DOHH2 (cell line): ENCODE data around the gene UBE2H.

Source experiments
- H3F3A ChIP-seq: fragments of 200-600 bp; sonication (generic), shearing (Covaris generic); 2 replicates; pipeline ENCODE4 v1.6.0; 2016; ENCODE audit warnings: antibody characterized with exemption, mild to moderate bottlenecking; ENCODE audit not compliant: control insufficient read depth, insufficient read depth
- H3K27ac ChIP-seq: fragments of 200-600 bp; sonication (generic); 2 replicates; pipeline ENCODE4 v1.5.1; 2014; ENCODE audit warnings: low read depth, mild to moderate bottlenecking, low read length, moderate library complexity
- H3K27me3 ChIP-seq: fragments of 200-600 bp; sonication (generic); 2 replicates; pipeline ENCODE4 v1.6.1; 2014; ENCODE audit warnings: mild to moderate bottlenecking, low read length, mixed read lengths; ENCODE audit not compliant: control insufficient read depth
- H3K36me3 ChIP-seq: fragments of 200-600 bp; sonication (generic); 2 replicates; pipeline ENCODE4 v1.6.1; 2014; ENCODE audit warnings: mild to moderate bottlenecking, low read length, moderate library complexity, mixed read lengths; ENCODE audit not compliant: control insufficient read depth
- H3K4me1 ChIP-seq: fragments of 200-600 bp; sonication (generic); 2 replicates; pipeline ENCODE4 v1.6.1; 2014; ENCODE audit warnings: mild to moderate bottlenecking, low read length, mixed read lengths; ENCODE audit not compliant: control insufficient read depth
- H3K4me2 ChIP-seq: fragments of 200-600 bp; sonication (generic); 2 replicates; pipeline ENCODE4 v1.6.0; 2014; ENCODE audit warnings: mild to moderate bottlenecking, low read length, moderate library complexity
- H3K4me3 ChIP-seq: fragments of 200-600 bp; sonication (generic); 2 replicates; pipeline ENCODE4 v1.5.1; 2014; ENCODE audit warnings: mild to moderate bottlenecking, low read length, mixed read lengths
- H3K79me2 ChIP-seq: fragments of 200-600 bp; sonication (generic); 2 replicates; pipeline ENCODE4 v1.6.1; 2014; ENCODE audit warnings: mild to moderate bottlenecking, low read length, mixed read lengths; ENCODE audit not compliant: control insufficient read depth
- H3K9me2 ChIP-seq: fragments of 200-600 bp; sonication (generic); replicated peaks from 2 replicates; pipeline ENCODE4 v1.6.1; 2014; ENCODE audit warnings: mild to moderate bottlenecking, low read length, mixed read lengths; ENCODE audit not compliant: control insufficient read depth
- H3K9me3 ChIP-seq: fragments of 200-600 bp; sonication (generic); 2 replicates; pipeline ENCODE4 v1.6.1; 2014; ENCODE audit warnings: antibody characterized with exemption, low read length, mixed read lengths; ENCODE audit not compliant: control insufficient read depth, insufficient read depth
- H4K20me1 ChIP-seq: fragments of 200-600 bp; sonication (generic); 2 replicates; pipeline ENCODE4 v1.6.0; 2014; ENCODE audit warnings: low read depth, mild to moderate bottlenecking, antibody characterized with exemption, low read length, moderate library complexity; ENCODE audit not compliant: control insufficient read depth, insufficient read depth
- EZH2phosphoT487 ChIP-seq: fragments of 200-600 bp; sonication (generic); IDR thresholded peaks from 2 replicates; pipeline ENCODE4 v1.6.1; 2017; ENCODE audit warnings: borderline replicate concordance, mild to moderate bottlenecking, antibody characterized with exemption, low read length, moderate library complexity, mixed read lengths
- TF ChIP-seq, protein P1 (sequence below): fragments of 200-600 bp; sonication (generic); IDR thresholded peaks from one replicate; pipeline ENCODE4 v1.5.1; 2014; ENCODE audit warnings: antibody characterized with exemption, mild to moderate bottlenecking, low read depth, low read length; ENCODE audit not compliant: poor library complexity, severe bottlenecking

Gene UBE2H

DNA sequence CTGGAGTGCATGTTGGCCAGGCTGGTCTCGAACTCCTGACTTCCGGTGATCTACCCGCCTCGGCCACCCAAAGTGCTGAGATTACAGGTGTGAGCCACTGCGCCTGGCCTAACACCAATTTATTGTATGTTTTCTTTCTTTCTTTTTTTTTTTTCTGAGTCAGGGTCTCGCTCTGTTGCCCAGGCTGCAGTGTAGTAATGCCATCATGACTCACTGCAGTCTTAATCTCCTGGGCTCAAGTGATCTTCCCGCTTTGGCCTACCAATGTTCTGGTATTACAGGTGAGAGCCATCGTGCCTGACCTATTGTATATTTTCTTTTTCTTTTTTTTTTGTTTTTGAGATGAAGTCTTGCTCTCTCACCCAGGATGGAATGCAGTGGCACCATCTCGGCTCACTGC is 33.8 kb upstream of the UBE2H start:
- peaks cover 11% of the 10 kb centered on the region for H3K4me1 ChIP-seq
- no peak overlapping the region for H3K4me3 ChIP-seq
- no peaks in the 10 kb centered on the region for H3K9me2 ChIP-seq

DNA sequence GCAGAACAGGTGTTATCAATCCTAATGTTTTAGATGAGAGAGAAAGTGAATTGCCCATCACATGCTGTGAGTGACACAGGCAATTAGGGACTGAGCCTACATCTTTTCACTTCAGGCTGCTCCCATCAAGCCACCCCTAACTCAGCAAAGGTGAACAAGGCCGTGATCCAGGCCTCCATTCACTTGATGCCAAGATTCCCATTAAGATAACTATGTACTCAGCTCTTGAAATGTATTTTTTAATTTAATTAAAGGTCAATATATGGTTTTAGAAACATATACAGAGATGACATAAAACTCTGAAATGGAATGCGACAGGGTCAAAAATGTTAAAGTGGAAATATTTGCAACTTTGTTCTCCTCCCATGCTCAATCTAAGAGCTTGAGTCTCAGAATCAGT is 27.9 kb upstream of the UBE2H start:
- no peaks in the 10 kb centered on the region for H3K9me3 ChIP-seq
- no peaks in the 10 kb centered on the region for H4K20me1 ChIP-seq
- peaks cover 13% of the 10 kb centered on the region for H3K27me3 ChIP-seq
- H3F3A ChIP-seq: no peaks in the 10 kb centered on the region
- no peak overlapping the region for H3K27ac ChIP-seq
- H3K4me2 ChIP-seq: no peak overlapping the region
- no peaks in the 10 kb centered on the region for H3K4me1 ChIP-seq
- no peaks in the 10 kb centered on the region for H3K79me2 ChIP-seq
- no peak overlapping the region for H3K4me3 ChIP-seq
- no peaks in the 10 kb centered on the region for H3K36me3 ChIP-seq
- no peaks in the 10 kb centered on the region for H3K9me2 ChIP-seq
- no peak for TF ChIP-seq EZH2phosphoT487

More for the DNA sequence above, 33.8 kb upstream of the UBE2H start:
- no peaks in the 10 kb centered on the region for H3F3A ChIP-seq
- H3K36me3 ChIP-seq: no peaks in the 10 kb centered on the region
- H3K27ac ChIP-seq: no peak overlapping the region
- TF ChIP-seq, protein P1, sequence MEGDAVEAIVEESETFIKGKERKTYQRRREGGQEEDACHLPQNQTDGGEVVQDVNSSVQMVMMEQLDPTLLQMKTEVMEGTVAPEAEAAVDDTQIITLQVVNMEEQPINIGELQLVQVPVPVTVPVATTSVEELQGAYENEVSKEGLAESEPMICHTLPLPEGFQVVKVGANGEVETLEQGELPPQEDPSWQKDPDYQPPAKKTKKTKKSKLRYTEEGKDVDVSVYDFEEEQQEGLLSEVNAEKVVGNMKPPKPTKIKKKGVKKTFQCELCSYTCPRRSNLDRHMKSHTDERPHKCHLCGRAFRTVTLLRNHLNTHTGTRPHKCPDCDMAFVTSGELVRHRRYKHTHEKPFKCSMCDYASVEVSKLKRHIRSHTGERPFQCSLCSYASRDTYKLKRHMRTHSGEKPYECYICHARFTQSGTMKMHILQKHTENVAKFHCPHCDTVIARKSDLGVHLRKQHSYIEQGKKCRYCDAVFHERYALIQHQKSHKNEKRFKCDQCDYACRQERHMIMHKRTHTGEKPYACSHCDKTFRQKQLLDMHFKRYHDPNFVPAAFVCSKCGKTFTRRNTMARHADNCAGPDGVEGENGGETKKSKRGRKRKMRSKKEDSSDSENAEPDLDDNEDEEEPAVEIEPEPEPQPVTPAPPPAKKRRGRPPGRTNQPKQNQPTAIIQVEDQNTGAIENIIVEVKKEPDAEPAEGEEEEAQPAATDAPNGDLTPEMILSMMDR: no peak
- TF ChIP-seq EZH2phosphoT487: no peak
- no peaks in the 10 kb centered on the region for H3K9me3 ChIP-seq
- no peaks in the 10 kb centered on the region for H4K20me1 ChIP-seq
- H3K79me2 ChIP-seq: no peaks in the 10 kb centered on the region
- no peak overlapping the region for H3K4me2 ChIP-seq
- peaks cover 11% of the 10 kb centered on the region for H3K27me3 ChIP-seq

DNA sequence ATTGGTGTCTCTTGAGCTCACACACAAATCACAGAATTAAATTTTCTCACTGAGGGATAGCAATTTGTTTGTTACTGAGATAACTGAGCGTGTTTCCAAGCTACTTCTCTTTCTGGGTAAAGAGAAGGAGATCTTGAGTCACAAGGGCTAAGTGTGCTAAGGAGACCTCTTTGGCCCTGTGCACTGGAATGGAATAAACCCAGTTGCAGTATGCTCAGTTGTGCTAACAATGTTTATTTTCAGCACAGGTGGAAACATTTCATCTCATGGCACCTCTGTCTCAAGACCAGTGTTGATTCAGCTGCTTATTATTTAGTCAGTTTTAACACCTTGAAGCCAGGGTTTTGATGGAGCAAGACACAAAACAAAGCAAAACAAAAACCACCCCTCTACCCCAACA is 22.5 kb upstream of the UBE2H start:
- no peaks in the 10 kb centered on the region for H3F3A ChIP-seq
- H3K4me3 ChIP-seq: no peak overlapping the region
- TF ChIP-seq, protein P1: no peak
- TF ChIP-seq EZH2phosphoT487: no peak
- no peaks in the 10 kb centered on the region for H4K20me1 ChIP-seq
- no peaks in the 10 kb centered on the region for H3K36me3 ChIP-seq
- H3K4me1 ChIP-seq: no peaks in the 10 kb centered on the region
- H3K27me3 ChIP-seq: 0 out of 2 replicates have a peak, but pooled peaks cover 2% of the 10 kb centered on the region
- H3K27ac ChIP-seq: no peak overlapping the region
- H3K4me2 ChIP-seq: no peak overlapping the region
- H3K79me2 ChIP-seq: no peaks in the 10 kb centered on the region
- H3K9me2 ChIP-seq: no peaks in the 10 kb centered on the region
- H3K9me3 ChIP-seq: no peaks in the 10 kb centered on the region

- TF ChIP-seq EZH2phosphoT487: no peak
- TF ChIP-seq, protein P1: no peak
- Histone ChIP-seq H4K20me1 (no peaks in the 10 kb centered on the region), H3K4me3 (no peak overlapping the region), H3K9me3 (no peaks in the 10 kb centered on the region), H3K27ac (no peak overlapping the region), H3K36me3 (no peaks in the 10 kb centered on the region), H3F3A (no peaks in the 10 kb centered on the region), H3K9me2 (no peaks in the 10 kb centered on the region), H3K79me2 (no peaks in the 10 kb centered on the region), H3K4me1 (no peaks in the 10 kb centered on the region), H3K4me2 (no peak overlapping the region), H3K27me3 (no peaks in the 10 kb centered on the region)
Measured at GRCh38 chr7:129970816-129971215, 18.1 kb upstream of the UBE2H start.
